Daoy (cell line): Measurements from ENCODE around the gene WDR89. TPM values are rescaled to one million over a fixed set of nuclear protein-coding genes. Genes with fewer than 3 reads are reported as not detected.
"Not testable (repeated sequence)": the region's sequence is repeated elsewhere in the genome, so short reads cannot be mapped to it uniquely, and the experiment has no call there.

ENCODE experiments used
- DNase-seq: peaks from one replicate; pipeline ENCODE4 v3.0.0-alpha.2; 2015; ENCODE audit warnings: low read depth
- total RNA-seq: library from RNA; depleted of rRNA; stranded (reverse); fragments of >200 nt; shearing (Covaris generic); gene quantifications from 2 replicates; pipeline ENCODE4 v1.2.3, GENCODE V29; 2014

WDR89 gene
- total RNA-seq, 1 experiment from 2014 or later: 29.3 TPM

DNA sequence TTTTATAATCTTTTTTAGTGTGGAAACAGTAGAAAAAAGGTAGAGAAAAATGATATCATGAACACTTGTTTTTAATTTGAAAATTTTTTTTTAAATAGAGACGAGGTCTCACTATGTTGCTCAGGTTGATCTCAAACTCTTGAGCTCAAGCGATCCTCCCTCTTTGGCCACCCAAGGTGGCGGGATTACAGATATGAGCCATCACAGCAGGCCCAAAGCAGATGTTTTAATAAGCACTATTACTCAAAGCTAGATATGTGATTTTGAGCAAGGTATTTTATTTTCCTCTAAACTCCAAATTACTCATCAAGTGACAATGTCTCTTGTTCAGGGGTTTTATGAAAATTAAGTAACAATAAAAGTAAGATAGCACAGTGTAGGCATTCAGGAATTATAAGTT is 10.7 kb upstream of the WDR89 start:
- no peak for DNase-seq

DNA sequence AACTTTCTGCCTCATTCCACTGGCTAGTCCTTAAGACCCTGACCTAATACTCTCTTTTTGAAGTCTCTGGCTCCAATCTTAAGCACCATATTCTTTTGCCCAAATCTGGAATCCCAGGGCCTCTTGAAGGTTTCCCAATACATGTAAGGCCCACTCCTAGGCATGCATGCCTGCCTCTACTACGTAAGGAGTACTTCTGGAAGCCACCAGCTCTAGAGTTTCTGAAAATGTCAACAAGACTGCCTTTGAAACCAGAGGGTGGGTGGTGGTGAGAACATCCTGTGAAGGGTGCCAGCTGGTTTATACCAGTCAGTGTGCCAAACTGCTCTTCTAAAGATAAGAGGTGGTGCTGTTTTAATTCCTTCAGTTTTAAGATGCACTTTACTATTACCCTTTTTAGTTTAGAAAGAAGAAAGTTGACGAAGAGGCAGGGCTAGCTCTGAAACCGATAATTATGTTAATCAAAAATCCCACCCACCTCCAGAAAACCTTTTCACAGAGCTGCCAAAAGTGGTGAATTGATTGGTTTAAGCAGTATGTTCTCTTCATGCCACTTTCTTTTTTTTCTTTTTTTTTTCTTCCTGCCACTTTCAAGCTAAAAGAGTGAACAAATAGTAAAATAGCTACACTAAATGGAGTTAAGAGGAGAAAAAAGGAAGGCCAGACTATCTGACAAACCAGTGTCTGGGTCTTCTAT is 8.7 kb upstream of the WDR89 start:
- DNase-seq: no peak

DNA sequence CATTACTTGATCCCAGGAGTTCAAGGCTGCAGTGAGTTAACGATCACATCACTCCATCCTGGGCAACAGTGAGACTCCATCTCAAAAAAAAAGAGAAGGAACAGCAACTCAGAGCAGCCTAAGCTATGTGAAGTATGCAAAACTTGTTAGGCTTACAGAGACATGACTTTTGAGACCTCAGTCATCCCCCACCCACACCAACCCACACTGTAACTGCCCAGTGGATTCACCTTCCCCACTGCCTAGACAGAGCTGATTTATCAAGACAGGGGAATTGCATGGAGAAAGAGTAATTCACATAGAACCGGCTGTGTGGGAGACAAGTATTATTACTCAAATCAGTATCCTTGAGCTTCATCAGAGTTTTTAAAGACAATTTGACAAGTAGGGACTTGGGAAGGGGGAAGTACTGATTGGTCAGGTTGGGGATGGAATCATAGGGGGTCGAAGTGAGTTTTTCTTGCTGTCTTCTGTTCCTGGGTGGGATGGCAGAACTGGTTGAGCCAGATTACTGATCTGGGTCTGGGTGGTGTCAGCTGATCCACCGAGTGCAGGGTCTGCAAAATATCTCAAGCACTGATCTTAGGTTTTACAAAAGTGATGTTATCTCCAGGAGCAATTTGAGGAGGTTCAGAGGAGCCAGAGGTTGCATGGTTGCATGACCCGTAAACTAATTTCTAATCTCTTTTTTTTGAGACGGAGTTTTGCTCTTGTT is 6.2 kb upstream of the WDR89 start:
- DNase-seq: no peak

GRCh38 chr14:63644741-63645140 is 3.1 kb upstream of the WDR89 start:
- DNase-seq: no peak

- no peak for DNase-seq
These were observed 1.1 kb upstream of the WDR89 start for GRCh38 chr14:63642656-63643382.

DNA sequence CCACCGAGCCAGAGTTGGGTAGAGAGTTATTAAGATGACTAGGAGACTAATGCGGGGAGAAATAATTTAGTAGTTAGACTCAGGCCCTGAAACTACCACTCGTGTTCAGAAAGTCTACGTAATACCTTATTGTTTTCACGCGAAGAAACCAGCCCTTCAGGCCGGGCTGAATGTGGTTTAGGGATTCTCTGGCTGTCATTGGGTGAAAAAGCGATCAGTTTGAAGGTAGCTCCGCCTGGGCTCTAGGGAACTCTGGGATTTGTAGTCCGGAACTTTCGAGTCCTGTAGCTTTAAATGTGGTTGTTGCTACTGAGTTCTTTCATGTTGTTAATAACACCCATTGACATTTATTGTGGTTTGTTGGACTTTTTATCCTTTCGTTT is 549 bp upstream of the WDR89 start:
- peak; percentile 93 for DNase-seq

DNA sequence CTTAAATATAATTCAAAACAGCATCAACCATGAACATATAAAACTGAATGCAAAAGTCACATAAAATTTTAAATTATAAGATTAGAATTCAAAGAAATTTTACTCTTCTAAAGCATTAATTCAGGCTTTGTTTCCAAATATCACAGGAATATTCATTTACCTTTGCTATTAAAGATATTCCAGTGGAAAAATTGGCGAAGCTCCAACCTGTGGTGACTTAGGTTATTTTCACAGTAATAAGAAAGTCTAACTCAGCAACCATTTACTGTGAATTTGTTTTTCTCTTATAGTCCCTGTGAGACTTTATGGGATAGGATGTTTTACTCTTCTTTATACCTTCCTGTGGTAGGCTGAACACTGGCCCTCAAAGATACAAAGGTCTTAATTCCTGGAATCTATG is 3.2 kb downstream of the WDR89 start:
- no peak for DNase-seq

GRCh38 chr14:63636094-63636635 is 5.5 kb downstream of the WDR89 start:
- not testable (repeated sequence) for DNase-seq

DNA sequence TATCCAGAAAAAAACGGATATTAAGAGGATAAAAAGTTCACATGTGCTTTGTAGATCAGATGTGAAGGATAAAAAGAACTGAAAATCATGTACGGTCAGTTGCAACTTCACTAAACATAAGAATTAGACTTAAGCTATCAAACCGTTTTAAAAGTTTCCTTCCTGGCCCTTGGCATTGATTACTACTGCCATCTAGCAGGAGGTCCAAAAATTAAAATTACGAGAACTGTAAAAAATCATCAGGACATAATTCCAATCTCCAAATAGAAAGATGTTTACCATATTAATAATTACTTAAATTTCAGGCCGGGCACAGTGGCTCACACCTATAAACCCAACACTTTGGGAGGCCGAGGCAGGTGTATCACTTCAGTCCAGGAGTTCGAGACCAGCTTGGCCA is 7.9 kb downstream of the WDR89 start:
- DNase-seq: no peak

- DNase-seq: no peak
These were observed 8.6 kb downstream of the WDR89 start for GRCh38 chr14:63632932-63633514.

DNA sequence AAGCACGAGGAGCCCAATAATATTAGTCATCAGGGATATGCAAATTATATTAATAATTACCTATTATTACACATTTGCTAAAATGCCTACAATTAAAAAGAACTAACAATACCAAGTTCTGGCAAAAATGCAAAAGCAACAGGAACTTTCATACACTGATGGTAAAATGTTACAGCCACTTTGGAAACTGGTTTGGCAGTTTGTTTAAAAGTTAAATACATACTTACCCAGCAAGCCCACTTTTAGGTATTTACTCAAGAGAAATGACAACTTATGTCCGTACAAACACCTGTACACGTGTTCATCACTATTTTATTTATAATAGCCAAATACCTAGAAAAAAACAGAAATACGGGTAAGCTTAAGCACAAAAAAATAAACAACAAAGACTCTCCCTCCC is 17.0 kb downstream of the WDR89 start:
- DNase-seq: no peak

- DNase-seq: no peak
These were observed 17.5 kb downstream of the WDR89 start for GRCh38 chr14:63624203-63624602.

GRCh38 chr14:63621975-63622374 is 19.7 kb downstream of the WDR89 start:
- not testable (repeated sequence) for DNase-seq

- no peak for DNase-seq
These were observed 25.7 kb downstream of the WDR89 start for GRCh38 chr14:63616015-63616414.

GRCh38 chr14:63614679-63615363 is 26.9 kb downstream of the WDR89 start:
- DNase-seq: peak; percentile 22

DNA sequence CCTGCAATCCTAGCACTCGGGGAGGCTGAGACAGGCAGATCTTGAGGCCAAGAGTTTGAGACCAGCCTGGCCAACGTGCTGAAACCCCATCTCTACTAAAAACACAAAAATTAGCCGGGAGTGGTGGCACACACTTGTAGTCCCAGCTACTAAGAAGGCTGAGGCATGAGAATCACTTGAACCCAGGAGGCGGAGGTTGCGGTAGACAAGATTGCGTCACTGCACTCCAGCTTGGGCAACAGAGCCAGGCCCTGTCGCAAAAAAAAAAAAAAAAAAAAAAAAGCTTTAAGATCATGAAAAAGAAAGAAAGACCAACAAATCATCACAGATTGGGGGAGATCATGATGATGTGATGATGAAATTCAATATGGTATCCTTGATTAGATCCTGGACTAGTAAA is 30.6 kb downstream of the WDR89 start:
- DNase-seq: no peak

DNA sequence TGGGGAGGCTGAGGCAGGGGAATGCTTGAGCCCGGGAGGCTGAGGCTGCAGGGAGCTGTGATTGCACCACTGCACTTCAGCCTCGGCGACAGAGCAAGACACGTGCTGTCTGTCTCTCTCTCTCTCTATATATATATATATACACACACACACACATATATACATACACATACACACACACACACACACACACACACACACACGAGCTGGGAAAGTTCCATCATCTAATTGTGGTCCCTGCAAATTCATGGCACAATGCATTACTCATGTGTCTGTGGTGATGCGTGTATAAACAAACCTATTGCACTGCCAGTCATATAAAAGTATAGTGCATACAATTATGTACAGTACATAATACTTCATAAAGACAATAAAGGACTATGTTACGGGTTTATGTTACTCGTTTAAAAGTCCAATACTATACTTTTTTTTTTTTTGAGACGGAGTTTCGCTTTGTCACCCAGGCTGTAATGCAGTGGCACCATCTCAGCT is 36.6 kb downstream of the WDR89 start:
- peak; percentile 15 for DNase-seq

DNA sequence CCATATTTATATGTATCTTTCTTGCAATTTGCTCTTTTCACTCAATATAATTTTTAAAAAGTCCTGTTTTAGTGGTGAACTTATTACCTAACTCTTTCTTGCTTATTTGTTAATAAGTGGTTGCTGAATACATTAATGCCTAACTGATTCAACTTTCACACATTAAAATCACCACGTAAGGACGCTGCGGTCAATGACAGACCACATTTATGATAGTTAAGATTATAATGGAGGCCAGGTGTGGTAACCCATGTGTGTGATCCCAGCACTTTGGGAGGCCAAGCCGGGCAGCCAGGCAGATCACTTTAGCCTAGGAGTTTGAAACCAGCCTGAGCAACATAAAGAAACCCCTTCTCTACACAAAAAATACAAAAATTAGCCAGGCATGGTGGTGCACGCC is 37.0 kb downstream of the WDR89 start:
- DNase-seq: no peak

DNA sequence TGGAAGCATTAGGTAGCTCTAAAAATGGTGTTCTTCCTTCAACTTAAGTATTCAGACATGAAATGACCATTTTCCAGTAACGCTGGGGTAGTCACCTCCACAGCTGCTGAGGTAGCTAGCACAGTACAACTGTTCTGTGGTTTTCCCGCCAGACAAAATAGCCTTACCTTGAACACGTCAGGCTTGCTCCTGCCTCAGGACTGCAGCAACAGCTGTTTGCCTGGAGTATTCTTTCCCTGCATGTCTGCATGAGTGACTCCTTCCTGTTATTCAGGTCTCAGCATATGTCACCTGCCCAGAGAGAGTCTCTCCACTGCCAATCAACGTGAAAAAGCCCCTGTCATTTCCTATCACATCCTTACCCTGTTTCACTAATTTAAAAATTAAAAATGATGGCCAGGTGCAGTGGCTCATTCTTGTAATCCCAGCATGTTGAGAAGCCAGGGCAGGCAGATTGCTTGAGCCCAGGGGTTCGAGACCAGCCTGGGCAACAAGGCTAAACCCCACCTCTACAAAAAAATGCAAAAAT is 37.9 kb downstream of the WDR89 start:
- DNase-seq: no peak

DNA sequence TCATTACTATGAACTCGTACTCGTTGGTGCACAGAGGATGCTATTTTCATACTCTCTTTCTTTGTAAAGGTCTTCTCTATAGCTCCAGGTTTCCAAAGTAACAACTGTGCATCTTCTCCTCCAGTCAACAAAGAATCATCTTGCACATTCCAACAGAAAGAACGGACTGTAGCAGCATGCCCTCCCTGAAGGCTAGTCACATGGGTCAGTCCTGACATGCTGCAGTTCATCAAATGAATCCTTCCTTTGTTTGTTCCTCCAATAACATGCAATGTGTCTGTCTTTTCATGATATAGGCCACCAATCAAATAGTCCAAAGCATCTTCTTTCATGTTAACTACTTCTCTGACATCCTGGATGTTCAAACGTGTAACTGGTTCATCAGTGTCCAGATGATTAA is 42.9 kb downstream of the WDR89 start:
- no peak for DNase-seq

DNA sequence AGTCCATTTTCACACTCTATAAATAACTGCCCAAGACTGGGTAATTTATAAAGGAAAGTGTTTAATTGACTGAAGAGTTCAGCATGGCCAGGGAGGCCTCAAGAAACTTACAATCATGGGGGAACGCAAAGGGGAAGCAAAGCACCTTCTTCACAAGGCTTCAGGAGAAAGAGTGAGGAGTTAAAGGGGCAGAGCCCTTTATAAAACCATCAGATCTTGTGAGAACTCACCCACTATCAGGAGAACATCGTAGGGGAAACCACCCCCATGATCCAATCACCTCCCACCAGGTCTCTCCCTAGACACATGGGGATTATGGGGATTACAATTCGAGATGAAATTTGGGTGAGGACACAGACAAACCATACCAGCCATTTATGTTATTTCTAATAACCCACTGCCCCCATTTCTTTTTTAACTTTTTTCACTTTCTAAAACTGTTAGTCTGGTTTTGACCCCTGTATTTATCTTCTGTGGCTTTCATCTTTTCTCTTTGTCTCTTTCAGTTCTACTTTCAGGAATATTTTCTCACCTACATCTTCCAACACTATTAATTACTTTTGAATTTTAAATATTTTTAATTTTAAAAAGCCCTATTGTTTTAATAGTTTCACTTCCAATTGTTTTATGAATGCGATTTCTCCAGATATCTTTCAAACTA is 44.5 kb downstream of the WDR89 start:
- DNase-seq: no peak
